DOHH2 (cell line): Measurements from ENCODE around the gene STOM.
"Not testable (repeated sequence)": the region's sequence is repeated elsewhere in the genome, so short reads cannot be mapped to it uniquely, and the experiment has no call there.

Experiments used
- H3F3A ChIP-seq: fragments of 200-600 bp; sonication (generic), shearing (Covaris generic); 2 replicates; pipeline ENCODE4 v1.6.0; 2016; ENCODE audit warnings: antibody characterized with exemption, mild to moderate bottlenecking; ENCODE audit not compliant: control insufficient read depth, insufficient read depth
- H3K27ac ChIP-seq: fragments of 200-600 bp; sonication (generic); 2 replicates; pipeline ENCODE4 v1.5.1; 2014; ENCODE audit warnings: low read depth, mild to moderate bottlenecking, low read length, moderate library complexity
- H3K27me3 ChIP-seq: fragments of 200-600 bp; sonication (generic); 2 replicates; pipeline ENCODE4 v1.6.1; 2014; ENCODE audit warnings: mild to moderate bottlenecking, low read length, mixed read lengths; ENCODE audit not compliant: control insufficient read depth
- H3K36me3 ChIP-seq: fragments of 200-600 bp; sonication (generic); 2 replicates; pipeline ENCODE4 v1.6.1; 2014; ENCODE audit warnings: mild to moderate bottlenecking, low read length, moderate library complexity, mixed read lengths; ENCODE audit not compliant: control insufficient read depth
- H3K4me1 ChIP-seq: fragments of 200-600 bp; sonication (generic); 2 replicates; pipeline ENCODE4 v1.6.1; 2014; ENCODE audit warnings: mild to moderate bottlenecking, low read length, mixed read lengths; ENCODE audit not compliant: control insufficient read depth
- H3K4me2 ChIP-seq: fragments of 200-600 bp; sonication (generic); 2 replicates; pipeline ENCODE4 v1.6.0; 2014; ENCODE audit warnings: mild to moderate bottlenecking, low read length, moderate library complexity
- H3K4me3 ChIP-seq: fragments of 200-600 bp; sonication (generic); 2 replicates; pipeline ENCODE4 v1.5.1; 2014; ENCODE audit warnings: mild to moderate bottlenecking, low read length, mixed read lengths
- H3K79me2 ChIP-seq: fragments of 200-600 bp; sonication (generic); 2 replicates; pipeline ENCODE4 v1.6.1; 2014; ENCODE audit warnings: mild to moderate bottlenecking, low read length, mixed read lengths; ENCODE audit not compliant: control insufficient read depth
- H3K9me2 ChIP-seq: fragments of 200-600 bp; sonication (generic); replicated peaks from 2 replicates; pipeline ENCODE4 v1.6.1; 2014; ENCODE audit warnings: mild to moderate bottlenecking, low read length, mixed read lengths; ENCODE audit not compliant: control insufficient read depth
- H3K9me3 ChIP-seq: fragments of 200-600 bp; sonication (generic); 2 replicates; pipeline ENCODE4 v1.6.1; 2014; ENCODE audit warnings: antibody characterized with exemption, low read length, mixed read lengths; ENCODE audit not compliant: control insufficient read depth, insufficient read depth
- H4K20me1 ChIP-seq: fragments of 200-600 bp; sonication (generic); 2 replicates; pipeline ENCODE4 v1.6.0; 2014; ENCODE audit warnings: low read depth, mild to moderate bottlenecking, antibody characterized with exemption, low read length, moderate library complexity; ENCODE audit not compliant: control insufficient read depth, insufficient read depth
- EZH2phosphoT487 ChIP-seq: fragments of 200-600 bp; sonication (generic); IDR thresholded peaks from 2 replicates; pipeline ENCODE4 v1.6.1; 2017; ENCODE audit warnings: borderline replicate concordance, mild to moderate bottlenecking, antibody characterized with exemption, low read length, moderate library complexity, mixed read lengths
- TF ChIP-seq, protein P1 (sequence below): fragments of 200-600 bp; sonication (generic); IDR thresholded peaks from one replicate; pipeline ENCODE4 v1.5.1; 2014; ENCODE audit warnings: antibody characterized with exemption, mild to moderate bottlenecking, low read depth, low read length; ENCODE audit not compliant: poor library complexity, severe bottlenecking

STOM gene

DNA sequence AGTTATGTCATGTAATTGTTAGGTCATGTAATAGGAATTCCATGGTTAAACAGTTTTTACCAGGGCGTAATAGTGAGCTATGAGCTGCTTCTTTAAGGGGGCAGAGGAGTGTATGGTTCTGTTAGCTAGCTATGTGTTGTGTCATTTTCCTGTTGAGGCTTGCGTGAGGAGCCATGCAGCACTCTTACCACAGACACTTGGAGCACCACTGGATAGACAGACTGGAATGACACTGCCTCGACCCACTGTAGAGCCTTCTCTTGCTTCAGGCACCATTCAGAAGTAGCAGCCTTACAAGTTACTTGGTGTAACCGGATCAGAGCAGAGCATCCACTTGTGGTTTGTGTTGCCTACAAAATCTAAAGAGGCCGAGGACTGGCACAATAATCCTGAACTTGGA, 28.3 kb upstream of the STOM start:
- H3K27ac ChIP-seq, result no peak overlapping the region
- no peak for TF ChIP-seq EZH2phosphoT487
- TF ChIP-seq, protein P1, sequence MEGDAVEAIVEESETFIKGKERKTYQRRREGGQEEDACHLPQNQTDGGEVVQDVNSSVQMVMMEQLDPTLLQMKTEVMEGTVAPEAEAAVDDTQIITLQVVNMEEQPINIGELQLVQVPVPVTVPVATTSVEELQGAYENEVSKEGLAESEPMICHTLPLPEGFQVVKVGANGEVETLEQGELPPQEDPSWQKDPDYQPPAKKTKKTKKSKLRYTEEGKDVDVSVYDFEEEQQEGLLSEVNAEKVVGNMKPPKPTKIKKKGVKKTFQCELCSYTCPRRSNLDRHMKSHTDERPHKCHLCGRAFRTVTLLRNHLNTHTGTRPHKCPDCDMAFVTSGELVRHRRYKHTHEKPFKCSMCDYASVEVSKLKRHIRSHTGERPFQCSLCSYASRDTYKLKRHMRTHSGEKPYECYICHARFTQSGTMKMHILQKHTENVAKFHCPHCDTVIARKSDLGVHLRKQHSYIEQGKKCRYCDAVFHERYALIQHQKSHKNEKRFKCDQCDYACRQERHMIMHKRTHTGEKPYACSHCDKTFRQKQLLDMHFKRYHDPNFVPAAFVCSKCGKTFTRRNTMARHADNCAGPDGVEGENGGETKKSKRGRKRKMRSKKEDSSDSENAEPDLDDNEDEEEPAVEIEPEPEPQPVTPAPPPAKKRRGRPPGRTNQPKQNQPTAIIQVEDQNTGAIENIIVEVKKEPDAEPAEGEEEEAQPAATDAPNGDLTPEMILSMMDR, result no peak
- no peaks in the 10 kb centered on the region for H3K36me3 ChIP-seq
- no peaks in the 10 kb centered on the region for H3K4me1 ChIP-seq
- no peaks in the 10 kb centered on the region for H3K79me2 ChIP-seq
- no peak overlapping the region for H3K4me2 ChIP-seq
- H3K9me2 ChIP-seq, result no peaks in the 10 kb centered on the region
- peaks cover under 1% of the 10 kb centered on the region for H3K27me3 ChIP-seq
- H3K4me3 ChIP-seq, result no peak overlapping the region
- H3F3A ChIP-seq, result no peaks in the 10 kb centered on the region
- peaks cover 4% of the 10 kb centered on the region; the same call in 1 of the 2 replicates for H3K9me3 ChIP-seq
- H4K20me1 ChIP-seq, result no peaks in the 10 kb centered on the region

DNA sequence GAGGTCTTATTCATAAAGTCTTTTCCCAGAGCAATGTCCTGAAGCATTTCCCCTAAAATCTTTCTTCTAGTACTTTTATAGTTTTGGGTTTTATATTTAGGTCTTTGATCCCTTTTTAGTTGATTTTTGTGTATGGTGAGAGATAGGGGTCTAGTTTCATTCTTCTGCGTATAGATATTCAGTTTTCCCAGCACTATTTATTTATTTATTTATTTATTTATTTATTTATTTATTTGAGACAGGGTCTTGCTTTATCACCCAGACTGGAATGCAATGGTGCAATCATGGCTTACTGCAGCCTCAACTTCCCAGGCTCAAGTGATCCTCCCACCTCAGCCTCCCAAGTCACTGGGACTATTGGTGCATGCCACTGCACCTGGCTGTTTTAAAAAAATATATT, 27.2 kb upstream of the STOM start:
- H3K4me3 ChIP-seq, H3K36me3 ChIP-seq, H3K9me3 ChIP-seq, H3K27me3 ChIP-seq, H3K9me2 ChIP-seq, H3K79me2 ChIP-seq, H3F3A ChIP-seq, H3K4me1 ChIP-seq, H3K27ac ChIP-seq, H3K4me2 ChIP-seq, H4K20me1 ChIP-seq: not testable (repeated sequence)

- Histone ChIP-seq H3K4me2 (no peak overlapping the region), H4K20me1 (no peaks in the 10 kb centered on the region), H3F3A (no peaks in the 10 kb centered on the region), H3K36me3 (no peaks in the 10 kb centered on the region), H3K27me3 (peaks cover 15% of the 10 kb centered on the region; the same call in 1 of the 2 replicates), H3K4me1 (no peaks in the 10 kb centered on the region), H3K79me2 (no peaks in the 10 kb centered on the region), H3K4me3 (no peak overlapping the region), H3K9me3 (peaks cover 4% of the 10 kb centered on the region; the same call in 1 of the 2 replicates), H3K27ac (no peak overlapping the region), H3K9me2 (no peaks in the 10 kb centered on the region)
- TF ChIP-seq, protein P1, result no peak
- no peak for TF ChIP-seq EZH2phosphoT487
Measured at GRCh38 chr9:121395558-121395957, 25.5 kb upstream of the STOM start.

DNA sequence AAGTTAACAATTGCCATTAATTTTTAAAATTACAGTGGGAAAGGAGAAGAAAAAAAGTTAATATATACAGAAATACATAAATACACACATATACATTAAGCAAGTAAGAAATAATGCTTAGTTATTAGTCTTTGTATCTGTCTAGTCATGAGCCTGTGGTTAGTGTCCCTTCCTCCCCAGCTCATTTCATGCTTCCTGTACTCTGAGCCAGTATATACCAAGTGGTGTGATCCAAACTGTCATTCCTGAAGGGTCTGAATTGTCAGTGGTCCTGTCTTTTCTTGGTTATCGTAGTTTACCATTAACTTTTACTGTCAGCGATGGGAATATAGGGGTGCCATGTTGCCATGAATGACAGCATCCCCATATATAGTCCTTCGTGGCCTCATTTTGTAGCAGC, 24.2 kb upstream of the STOM start:
- no peaks in the 10 kb centered on the region for H3F3A ChIP-seq
- H3K36me3 ChIP-seq, result no peaks in the 10 kb centered on the region
- H3K4me2 ChIP-seq, result no peak overlapping the region

More for the DNA sequence above, 24.2 kb upstream of the STOM start:
- TF ChIP-seq, protein P1, result no peak
- no peak for TF ChIP-seq EZH2phosphoT487
- Histone ChIP-seq H3K9me3 (peaks cover 4% of the 10 kb centered on the region; the same call in 1 of the 2 replicates), H3K79me2 (no peaks in the 10 kb centered on the region), H3K27ac (no peak overlapping the region), H3K4me3 (no peak overlapping the region), H3K27me3 (peaks cover 15% of the 10 kb centered on the region; the same call in 1 of the 2 replicates), H4K20me1 (no peaks in the 10 kb centered on the region), H3K9me2 (no peaks in the 10 kb centered on the region), H3K4me1 (no peaks in the 10 kb centered on the region)
